ENCODE results near the gene DOCK3.

The DOCK3 gene

DNA sequence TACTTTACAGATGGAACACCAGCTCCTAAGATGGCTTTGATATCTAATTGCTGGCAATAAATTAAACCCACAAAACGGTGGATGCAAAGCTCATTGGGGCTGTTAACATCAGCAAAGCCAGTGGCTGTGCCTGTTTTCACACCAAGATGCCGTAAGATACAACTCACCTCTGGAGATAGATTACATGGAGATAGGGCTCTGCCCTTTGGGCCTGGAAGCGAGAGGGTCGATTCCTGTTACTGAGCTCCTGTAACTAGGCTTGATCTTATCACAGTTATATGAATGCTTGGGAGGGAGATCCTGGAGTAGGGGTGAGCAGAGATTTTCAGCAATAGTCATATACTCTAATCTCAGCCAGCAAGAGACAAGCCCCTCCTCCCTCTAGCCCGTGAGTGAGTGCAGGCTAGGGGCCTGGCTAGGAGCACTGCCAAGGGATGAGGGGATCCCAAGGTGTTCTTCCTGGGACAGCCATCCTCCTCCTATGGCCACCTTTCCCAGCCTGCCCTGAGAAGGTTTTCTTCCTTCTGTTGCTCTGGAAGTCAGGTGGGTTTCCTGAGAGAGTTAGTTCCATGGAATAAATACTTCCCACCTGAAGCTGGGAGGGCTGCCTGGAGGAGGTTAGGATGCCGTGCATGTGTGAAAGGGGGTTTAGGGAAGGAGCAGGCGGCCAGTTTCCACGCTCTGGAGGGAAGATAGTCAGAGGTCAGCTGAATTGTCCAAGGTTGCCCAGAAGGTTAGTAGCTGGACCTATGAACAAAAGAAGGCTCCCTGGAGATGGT, 18.1 kb upstream of the DOCK3 start:
- in situ Hi-C loops (cut with MboI; ENCODE audit: low sequenced_read_pairs, unreplicated experiment), result no loop called here
- DNase-seq (ENCODE audit: low spot score), result no peak
- TF ChIP-seq CTCF (IDR thresholded peaks at IDR 0.05; ENCODE audit: borderline replicate concordance, control extremely low read depth, extremely low read depth, insufficient read depth, missing control alignments), result no peak

DNA sequence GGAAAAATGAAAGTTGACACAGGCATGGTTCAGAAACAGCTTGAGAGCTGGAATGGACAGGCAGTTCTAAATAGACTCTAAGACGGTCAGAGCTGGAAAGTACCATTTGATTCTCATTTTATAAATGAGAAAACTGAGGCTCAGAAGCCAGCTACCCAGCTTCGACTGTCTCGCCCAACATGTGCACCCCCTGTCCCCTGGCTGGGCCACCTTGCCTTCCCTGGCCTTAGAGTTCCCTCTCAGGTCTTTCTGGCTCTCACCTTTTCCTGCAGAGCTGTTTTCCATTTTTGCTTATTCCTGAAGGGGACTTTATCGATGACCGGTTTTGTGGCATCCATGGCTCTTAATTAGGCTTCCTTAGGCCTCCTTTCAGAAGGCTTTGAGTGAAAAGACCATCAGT, 17.3 kb upstream of the DOCK3 start:
- DNase-seq (ENCODE audit: low spot score), result no peak
- in situ Hi-C loops (cut with MboI; ENCODE audit: low sequenced_read_pairs, unreplicated experiment), result no loop called here
- no peak for TF ChIP-seq CTCF (IDR thresholded peaks at IDR 0.05; ENCODE audit: borderline replicate concordance, control extremely low read depth, extremely low read depth, insufficient read depth, missing control alignments)

DNA sequence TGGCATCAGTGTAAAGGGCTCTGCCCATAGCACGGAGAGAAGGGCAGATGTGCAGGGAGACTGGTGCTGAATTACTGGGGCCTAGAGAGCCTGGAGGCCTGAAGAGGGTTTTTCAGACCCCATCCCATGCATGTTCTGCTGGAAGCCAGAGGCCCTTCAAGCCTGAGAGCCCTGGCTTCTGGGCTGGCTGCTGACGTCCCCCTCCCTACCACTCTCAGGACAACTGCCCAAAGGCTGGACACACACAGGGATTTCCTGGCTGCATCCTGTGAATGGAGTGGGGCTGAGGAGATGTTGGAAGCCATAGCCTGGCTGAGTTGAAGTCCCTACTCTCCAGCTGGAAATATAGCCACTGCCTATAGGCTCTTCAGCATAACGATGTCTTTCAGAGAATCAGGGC, 16.9 kb upstream of the DOCK3 start:
- no peak for TF ChIP-seq CTCF (IDR thresholded peaks at IDR 0.05; ENCODE audit: borderline replicate concordance, control extremely low read depth, extremely low read depth, insufficient read depth, missing control alignments)
- in situ Hi-C loops (cut with MboI; ENCODE audit: low sequenced_read_pairs, unreplicated experiment), result no loop called here
- DNase-seq (ENCODE audit: low spot score), result no peak

DNA sequence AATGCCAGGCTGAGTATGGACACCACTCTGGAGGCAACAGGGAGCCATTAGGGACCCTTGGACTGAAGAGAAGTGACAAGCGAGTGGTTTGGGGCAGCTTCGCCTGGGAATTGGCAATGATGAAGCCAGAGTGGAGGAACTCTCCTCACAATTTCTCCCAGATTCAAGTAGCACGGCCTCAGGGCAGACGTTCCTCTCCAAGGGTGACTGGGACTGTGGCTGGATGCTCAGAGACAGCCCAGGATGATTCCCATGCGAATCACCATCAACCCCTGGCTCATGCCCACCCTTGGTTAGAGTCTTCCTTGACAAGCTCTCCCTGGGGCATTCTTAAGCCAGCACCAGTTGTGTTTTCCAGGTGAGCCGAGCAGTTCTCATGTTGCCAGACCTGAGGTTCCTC, 16.3 kb upstream of the DOCK3 start:
- DNase-seq (ENCODE audit: low spot score), result no peak
- in situ Hi-C loops (cut with MboI; ENCODE audit: low sequenced_read_pairs, unreplicated experiment), result no loop called here
- TF ChIP-seq CTCF (IDR thresholded peaks at IDR 0.05; ENCODE audit: borderline replicate concordance, control extremely low read depth, extremely low read depth, insufficient read depth, missing control alignments), result no peak

GRCh38 chr3:50658831-50659230, 15.9 kb upstream of the DOCK3 start:
- in situ Hi-C loops (cut with MboI; ENCODE audit: low sequenced_read_pairs, unreplicated experiment), result no loop called here
- DNase-seq (ENCODE audit: low spot score), result no peak
- no peak for TF ChIP-seq CTCF (IDR thresholded peaks at IDR 0.05; ENCODE audit: borderline replicate concordance, control extremely low read depth, extremely low read depth, insufficient read depth, missing control alignments)

DNA sequence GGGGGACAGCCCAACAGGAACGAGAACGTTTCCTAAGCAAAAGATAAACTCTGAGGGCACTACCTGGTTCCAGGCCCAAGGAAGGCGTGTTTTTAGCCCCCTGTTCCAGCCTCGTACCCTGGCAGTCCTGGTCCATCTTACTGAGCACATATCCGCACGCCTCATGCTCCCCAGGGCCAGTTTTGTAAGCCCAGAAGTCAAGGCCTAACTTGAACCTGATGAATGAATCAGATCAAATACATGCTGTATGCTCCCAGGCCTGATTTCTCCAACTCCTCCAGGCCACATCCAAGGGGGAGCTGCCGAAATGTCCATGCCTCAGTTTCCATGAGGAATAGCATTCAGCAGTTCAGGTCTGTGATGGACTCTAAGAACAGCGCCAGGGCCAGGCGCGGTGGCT, 14.3 kb upstream of the DOCK3 start:
- no peak for TF ChIP-seq CTCF (IDR thresholded peaks at IDR 0.05; ENCODE audit: borderline replicate concordance, control extremely low read depth, extremely low read depth, insufficient read depth, missing control alignments)
- DNase-seq (ENCODE audit: low spot score), result no peak
- in situ Hi-C loops (cut with MboI; ENCODE audit: low sequenced_read_pairs, unreplicated experiment), result no loop called here
